Measurements from ENCODE around the gene PCBD2.
A peak's percentile ranks its signal among the peaks of the same experiment; 100 is the strongest.

Gene PCBD2

GRCh38 chr5:134945041-134945440, 40.1 kb downstream of the PCBD2 start:
- no peak overlapping the region for H3K4me3 ChIP-seq (ENCODE audit: low read depth, low read length)
- no peaks in the 10 kb centered on the region for H3K36me3 ChIP-seq
- H3K27me3 ChIP-seq, result no peaks in the 10 kb centered on the region
- no peaks in the 10 kb centered on the region for H3K9me3 ChIP-seq
- H3K4me1 ChIP-seq, result peaks cover 5% of the 10 kb centered on the region; the same call in 1 of the 2 replicates
- DNase-seq, result no peak
- no peak for TF ChIP-seq CTCF (IDR thresholded peaks at IDR 0.05; ENCODE audit: low read depth, low read length)

- Histone ChIP-seq H3K27me3 (no peaks in the 10 kb centered on the region), H3K36me3 (no peaks in the 10 kb centered on the region), H3K9me3 (no peaks in the 10 kb centered on the region), H3K4me3 (ENCODE audit: low read depth, low read length) (no peak overlapping the region), H3K4me1 (peaks cover 5% of the 10 kb centered on the region; the same call in 1 of the 2 replicates)
- DNase-seq, result peak; percentile 21
- no peak for TF ChIP-seq CTCF (IDR thresholded peaks at IDR 0.05; ENCODE audit: low read depth, low read length)
Measured at GRCh38 chr5:134948911-134949310, 44.0 kb downstream of the PCBD2 start.

- H3K27me3 ChIP-seq, result no peaks in the 10 kb centered on the region
- H3K36me3 ChIP-seq, result no peaks in the 10 kb centered on the region
- no peak for DNase-seq
- H3K4me1 ChIP-seq, result peaks cover 5% of the 10 kb centered on the region; the same call in 1 of the 2 replicates
- TF ChIP-seq CTCF (IDR thresholded peaks at IDR 0.05; ENCODE audit: low read depth, low read length), result no peak
- H3K4me3 ChIP-seq (ENCODE audit: low read depth, low read length), result no peak overlapping the region
- H3K9me3 ChIP-seq, result no peaks in the 10 kb centered on the region
Measured at GRCh38 chr5:134949316-134949715, 44.4 kb downstream of the PCBD2 start.

GRCh38 chr5:134957920-134958608, 53.1 kb downstream of the PCBD2 start:
- H3K4me1 ChIP-seq, result no peaks in the 10 kb centered on the region
- no peak overlapping the region for H3K4me3 ChIP-seq (ENCODE audit: low read depth, low read length)
- no peaks in the 10 kb centered on the region for H3K9me3 ChIP-seq
- TF ChIP-seq CTCF (IDR thresholded peaks at IDR 0.05; ENCODE audit: low read depth, low read length), result no peak
- H3K36me3 ChIP-seq, result no peaks in the 10 kb centered on the region
- no peak for DNase-seq
- no peaks in the 10 kb centered on the region for H3K27me3 ChIP-seq

GRCh38 chr5:134958755-134959154, 53.8 kb downstream of the PCBD2 start:
- DNase-seq, result no peak

More at GRCh38 chr5:134958755-134959154, 53.8 kb downstream of the PCBD2 start:
- TF ChIP-seq CTCF (IDR thresholded peaks at IDR 0.05; ENCODE audit: low read depth, low read length), result no peak
- Histone ChIP-seq H3K4me1 (no peaks in the 10 kb centered on the region), H3K4me3 (ENCODE audit: low read depth, low read length) (no peak overlapping the region), H3K9me3 (no peaks in the 10 kb centered on the region), H3K36me3 (no peaks in the 10 kb centered on the region), H3K27me3 (no peaks in the 10 kb centered on the region)
